Tibial nerve (tissue), 3 donors: Measurements from ENCODE around the gene FRYL.

Experiments
- CTCF ChIP-seq, 5 experiments: fragments of 200-600 bp in 3 of 5; fragments of 450-650 bp in 2 of 5; sonication (generic) in 3 of 5; IDR thresholded peaks; one replicate each; pipeline ENCODE4 v1.5.1; 2016 to 2019; ENCODE audit warnings: antibody characterized with exemption in 5 of 5, mild to moderate bottlenecking in 3 of 5, moderate library complexity in 2 of 5
- POLR2A ChIP-seq, 2 donors: fragments of 450-650 bp; IDR thresholded peaks; one replicate each; pipeline ENCODE4 v1.6.1; 2017; ENCODE audit warnings: antibody characterized with exemption in 2 of 2, mild to moderate bottlenecking in 2 of 2, moderate library complexity in 2 of 2

- no peak for TF ChIP-seq CTCF (IDR thresholded peaks at IDR 0.05)
- TF ChIP-seq POLR2A (IDR thresholded peaks at IDR 0.05), result no peak
Measured at GRCh38 chr4:48766131-48766792, 13.8 kb downstream of the FRYL start.
